GM06990 (cell line): Measurements from ENCODE around the gene CDKL4.

Experiments
- DNase-seq: peaks from one replicate; pipeline ENCODE4 v3.0.0-alpha.2; 2011; ENCODE audit not compliant: insufficient read length; ENCODE audit errors: extremely low read depth
- H3K27me3 ChIP-seq: replicated peaks from 2 replicates; pipeline ENCODE4 v1.6.0; 2011; ENCODE audit warnings: low read length; ENCODE audit not compliant: control insufficient read depth, insufficient read depth
- H3K36me3 ChIP-seq: 2 replicates; pipeline ENCODE4 v1.5.1; 2011; ENCODE audit warnings: low read length; ENCODE audit not compliant: control insufficient read depth, insufficient read depth
- H3K4me3 ChIP-seq: replicated peaks from 2 replicates; pipeline ENCODE4 v1.5.1; 2011; ENCODE audit warnings: low read depth, mild to moderate bottlenecking, control low read depth, low read length
- TF ChIP-seq, protein P1 (sequence below): IDR thresholded peaks from 2 replicates; pipeline ENCODE4 v1.5.1; 2011; ENCODE audit warnings: low read length, control low read depth, mild to moderate bottlenecking, inconsistent platforms; ENCODE audit not compliant: insufficient read depth, poor library complexity, severe bottlenecking

Gene CDKL4

DNA sequence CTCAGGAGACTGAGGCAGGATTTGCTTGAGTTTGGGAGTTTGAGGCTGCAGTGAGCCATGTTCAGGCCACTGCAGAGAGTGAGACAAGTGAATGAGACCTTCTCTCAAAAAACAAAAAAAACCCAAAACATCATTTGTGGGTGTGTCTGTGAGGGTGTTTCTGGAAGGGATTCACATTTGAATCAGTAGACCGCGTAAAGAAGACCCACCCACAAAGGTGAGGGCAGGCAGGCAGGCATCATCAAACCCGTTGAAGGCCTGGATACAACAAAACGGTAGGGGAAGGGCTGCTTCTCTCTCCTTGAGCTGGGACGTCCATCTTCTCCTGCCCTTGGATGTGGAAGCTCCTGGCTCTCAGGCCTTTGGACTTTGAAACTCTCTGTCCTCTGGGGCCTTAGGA lies 25.4 kb downstream of the CDKL4 start:
- H3K4me3 ChIP-seq, result no peak overlapping the region
- no peaks in the 10 kb centered on the region for H3K36me3 ChIP-seq
- H3K27me3 ChIP-seq, result no peaks in the 10 kb centered on the region
- TF ChIP-seq, protein P1, sequence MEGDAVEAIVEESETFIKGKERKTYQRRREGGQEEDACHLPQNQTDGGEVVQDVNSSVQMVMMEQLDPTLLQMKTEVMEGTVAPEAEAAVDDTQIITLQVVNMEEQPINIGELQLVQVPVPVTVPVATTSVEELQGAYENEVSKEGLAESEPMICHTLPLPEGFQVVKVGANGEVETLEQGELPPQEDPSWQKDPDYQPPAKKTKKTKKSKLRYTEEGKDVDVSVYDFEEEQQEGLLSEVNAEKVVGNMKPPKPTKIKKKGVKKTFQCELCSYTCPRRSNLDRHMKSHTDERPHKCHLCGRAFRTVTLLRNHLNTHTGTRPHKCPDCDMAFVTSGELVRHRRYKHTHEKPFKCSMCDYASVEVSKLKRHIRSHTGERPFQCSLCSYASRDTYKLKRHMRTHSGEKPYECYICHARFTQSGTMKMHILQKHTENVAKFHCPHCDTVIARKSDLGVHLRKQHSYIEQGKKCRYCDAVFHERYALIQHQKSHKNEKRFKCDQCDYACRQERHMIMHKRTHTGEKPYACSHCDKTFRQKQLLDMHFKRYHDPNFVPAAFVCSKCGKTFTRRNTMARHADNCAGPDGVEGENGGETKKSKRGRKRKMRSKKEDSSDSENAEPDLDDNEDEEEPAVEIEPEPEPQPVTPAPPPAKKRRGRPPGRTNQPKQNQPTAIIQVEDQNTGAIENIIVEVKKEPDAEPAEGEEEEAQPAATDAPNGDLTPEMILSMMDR, result no peak
- DNase-seq, result no peak

DNA sequence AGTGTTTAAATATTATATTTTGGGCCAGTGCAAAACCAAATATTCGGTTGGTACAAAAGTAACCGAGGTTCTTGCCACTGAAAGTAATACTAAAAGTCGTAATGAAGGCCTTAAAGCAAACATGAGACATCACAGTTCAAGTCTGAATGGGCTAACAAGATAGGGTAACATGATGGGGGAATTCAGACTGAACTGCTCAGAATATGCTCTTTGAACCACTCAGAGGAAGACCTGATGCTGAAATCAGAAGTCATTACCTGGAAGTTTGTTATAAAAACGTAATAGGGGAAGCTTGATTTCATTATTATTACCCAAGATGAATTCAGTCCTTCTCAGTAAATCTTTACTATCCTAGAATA lies 26.6 kb downstream of the CDKL4 start:
- no peak for DNase-seq
- H3K4me3 ChIP-seq, result no peak overlapping the region
- no peaks in the 10 kb centered on the region for H3K27me3 ChIP-seq
- H3K36me3 ChIP-seq, result no peaks in the 10 kb centered on the region
- TF ChIP-seq, protein P1, result no peak

DNA sequence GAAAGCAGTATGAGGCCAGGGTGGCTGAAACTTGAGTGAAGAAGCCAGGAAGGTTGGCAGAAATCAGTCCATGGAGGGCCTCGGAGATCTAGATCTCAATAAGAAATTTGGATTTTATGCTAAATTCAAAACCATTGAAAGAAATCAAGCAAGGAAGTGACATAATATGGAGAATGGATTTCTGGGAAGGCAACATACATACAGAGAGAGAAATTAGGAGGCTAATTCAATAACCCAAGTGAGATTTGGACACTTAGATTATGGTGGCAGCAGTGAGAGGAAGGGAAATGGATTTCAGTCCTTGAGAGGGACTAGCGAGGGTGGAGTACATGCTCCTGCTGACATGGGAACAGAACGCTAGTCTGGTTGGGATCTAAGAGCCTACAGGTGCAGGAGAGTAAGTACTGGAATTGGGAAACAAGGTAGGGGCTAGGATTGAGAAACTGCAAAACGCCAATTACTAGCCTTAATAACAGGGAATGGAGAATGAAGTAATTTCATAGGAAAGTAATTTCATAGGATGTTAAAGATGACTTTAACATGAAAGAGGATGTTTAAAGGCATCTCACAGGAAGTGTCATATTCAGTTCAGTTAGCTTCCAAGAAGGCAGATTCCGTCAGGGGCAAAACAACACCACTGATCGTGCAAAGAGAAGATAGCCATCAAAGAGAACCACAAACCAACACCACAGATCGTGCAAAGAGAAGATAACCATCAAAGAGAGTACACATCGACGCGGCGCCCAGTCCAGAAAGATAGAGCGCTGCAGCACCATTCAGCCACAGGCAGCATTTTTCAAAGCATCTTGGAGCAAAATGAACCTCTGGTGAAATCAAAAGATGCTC lies 27.2 kb downstream of the CDKL4 start:
- H3K27me3 ChIP-seq, result no peaks in the 10 kb centered on the region
- DNase-seq, result no peak
- TF ChIP-seq, protein P1, result no peak
- H3K36me3 ChIP-seq, result no peaks in the 10 kb centered on the region
- H3K4me3 ChIP-seq, result no peak overlapping the region

DNA sequence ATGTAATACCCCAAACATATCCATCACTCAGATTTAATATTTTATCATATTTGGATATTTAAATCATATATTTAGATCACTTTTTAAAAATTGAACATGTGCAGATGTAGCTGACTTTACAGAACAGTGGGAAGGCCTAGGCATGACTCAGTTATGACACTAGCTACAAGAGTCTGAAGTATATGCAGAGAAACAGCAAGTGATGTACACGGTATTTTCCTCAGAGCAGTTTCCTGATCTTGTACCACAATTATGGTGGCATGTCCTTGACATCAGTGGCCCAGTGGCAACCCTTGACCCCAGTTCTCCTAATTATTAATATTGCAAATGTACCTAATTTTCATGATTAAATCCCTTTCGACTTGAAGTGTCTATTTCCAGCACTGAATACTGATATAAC lies 28.2 kb downstream of the CDKL4 start:
- H3K4me3 ChIP-seq, result no peak overlapping the region
- TF ChIP-seq, protein P1, result no peak
- H3K36me3 ChIP-seq, result no peaks in the 10 kb centered on the region
- no peak for DNase-seq
- H3K27me3 ChIP-seq, result no peaks in the 10 kb centered on the region

DNA sequence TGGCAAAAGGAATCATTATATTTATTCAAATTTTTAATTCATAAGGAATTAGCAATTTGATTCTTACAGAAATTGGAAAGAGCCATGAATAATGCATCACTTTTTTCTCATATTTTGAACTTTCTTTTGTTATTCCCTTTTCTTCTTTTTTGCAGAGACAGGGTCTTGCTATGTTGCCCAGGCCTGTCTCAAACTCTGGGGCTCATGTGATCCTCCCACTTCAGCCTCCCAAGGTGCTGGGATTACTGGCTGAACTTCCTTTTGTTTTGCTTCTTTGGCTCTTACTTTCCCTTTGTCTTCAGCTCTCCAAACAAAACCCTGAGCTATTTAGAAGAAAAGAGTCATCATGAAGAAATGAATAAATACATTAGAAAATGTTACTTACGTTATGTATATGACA lies 30.8 kb downstream of the CDKL4 start:
- TF ChIP-seq, protein P1, result no peak
- no peaks in the 10 kb centered on the region for H3K27me3 ChIP-seq
- no peak for DNase-seq
- H3K36me3 ChIP-seq, result no peaks in the 10 kb centered on the region
- no peak overlapping the region for H3K4me3 ChIP-seq
